Activated naive CD8-positive, alpha-beta T cell treated with anti-CD3 and anti-CD28 coated beads, Interleukin-2, amount 10 ng/mL, durations not matched to agents 7 days and 5 days (primary cell): ENCODE results near the gene CENPX. TPM values are rescaled to one million over a fixed set of nuclear protein-coding genes. Genes with fewer than 3 reads are reported as not detected.
A peak's percentile ranks its signal among the peaks of the same experiment; 100 is the strongest.
"Not testable (repeated sequence)": the region's sequence is repeated elsewhere in the genome, so short reads cannot be mapped to it uniquely, and the experiment has no call there.

Source experiments
- ATAC-seq: fragments of 150-1000 bp; cut with Tn5 transposase; one replicate; pipeline ENCODE4 v1.10.0; 2021; ENCODE audit warnings: low read depth, moderate library complexity
- POLR2A ChIA-PET: fragments of 350-600 bp; sonication (Branson Sonifier 250); formaldehyde crosslinking; loops from one replicate; lab custom pipeline; 2021; ENCODE audit warnings: antibody characterized with exemption; lab: Charles Lee
- DNase-seq: peaks from one replicate; pipeline ENCODE4 v3.0.0; 2021
- H3K27ac Mint-ChIP-seq: one replicate; pipeline ENCODE4 v1.8.0; 2022; ENCODE audit warnings: mild to moderate bottlenecking, mixed read lengths
- H3K27me3 Mint-ChIP-seq: one replicate; pipeline ENCODE4 v1.8.0; 2022; ENCODE audit warnings: mild to moderate bottlenecking, moderate library complexity, mixed read lengths
- H3K36me3 Mint-ChIP-seq: one replicate; pipeline ENCODE4 v1.8.0; 2021; ENCODE audit warnings: mild to moderate bottlenecking, mixed read lengths
- H3K4me1 Mint-ChIP-seq: one replicate; pipeline ENCODE4 v1.8.0; 2021; ENCODE audit warnings: mixed read lengths
- H3K4me3 Mint-ChIP-seq: one replicate; pipeline ENCODE4 v1.8.0; 2022; ENCODE audit warnings: mild to moderate bottlenecking, moderate library complexity, mixed read lengths
- H3K9me3 Mint-ChIP-seq: one replicate; pipeline ENCODE4 v1.8.0; 2021; ENCODE audit warnings: mixed read lengths
- total RNA-seq, 2 experiments: library from RNA; stranded (reverse); gene quantifications; one replicate each; pipeline ENCODE4 v1.2.3, GENCODE V29; 2021

CENPX gene
- total RNA-seq, 2 experiments from 2014 or later, result 62.0 to 64.7 TPM

DNA sequence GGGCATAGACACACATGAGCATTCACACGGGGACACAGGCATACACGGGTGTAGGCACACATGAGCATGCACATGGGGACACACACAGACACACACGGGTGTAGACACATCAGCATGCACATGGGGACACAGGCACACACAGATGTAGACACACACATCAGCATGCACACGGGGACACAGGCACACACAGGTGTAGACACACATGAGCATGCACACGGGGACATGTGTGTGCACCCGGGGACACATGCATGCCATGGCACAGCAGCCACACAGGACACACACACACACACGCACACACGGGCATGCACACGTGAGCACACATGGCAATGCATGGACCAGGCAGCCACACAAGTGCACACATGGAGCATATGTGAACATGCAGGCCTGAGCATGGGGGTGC, 20.0 kb upstream of the CENPX start:
- POLR2A ChIA-PET, result interaction anchor here (1.0 kb wide), 1 partner anchor 54 kb away, joined by 3 read pairs; no protein-coding TSS in a partner anchor

DNA sequence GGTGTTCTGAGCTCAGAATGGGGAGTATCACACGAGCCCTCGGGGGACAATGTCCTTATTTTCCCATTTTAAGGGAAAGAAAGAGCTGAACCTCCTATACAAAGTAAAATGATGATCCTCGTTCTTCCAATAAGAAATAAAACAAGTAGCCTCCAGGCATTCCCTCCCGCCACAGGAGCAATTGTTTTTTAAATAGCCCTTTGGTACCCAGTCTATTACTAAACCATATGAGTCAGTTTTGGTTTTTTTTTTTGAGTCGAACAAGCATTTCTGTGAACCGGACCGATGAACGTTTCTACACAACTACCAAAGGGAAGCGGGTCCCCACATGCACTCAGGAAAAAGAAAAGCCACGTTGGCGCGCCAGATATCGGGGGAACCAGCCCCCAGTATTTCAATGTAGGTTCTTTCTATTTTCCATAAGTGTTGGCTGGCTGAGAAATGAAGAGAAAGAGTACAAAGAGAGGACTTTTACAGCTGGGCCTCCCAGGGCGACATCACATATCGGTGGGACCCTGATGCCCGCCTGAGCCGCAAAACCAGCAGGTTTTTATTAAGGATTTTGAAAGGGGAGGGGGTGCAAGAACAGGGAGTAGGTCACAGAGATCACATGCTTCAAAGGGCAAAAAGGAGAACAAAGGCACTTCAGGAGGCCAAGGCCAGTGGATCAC, 18.6 kb upstream of the CENPX start:
- POLR2A ChIA-PET, result interaction anchor here (0.8 to 1.7 kb wide), 2 partner anchors 18 to 188 kb away, joined by 4 read pairs; partner anchors contain the start of genes LRRC45 and SLC16A3
- H3K27ac Mint-ChIP-seq, result no peak overlapping the region

More for the DNA sequence above, 20.0 kb upstream of the CENPX start:
- no peaks in the 10 kb centered on the region for H3K9me3 Mint-ChIP-seq
- peaks cover 13% of the 10 kb centered on the region for H3K4me1 Mint-ChIP-seq
- peaks cover under 1% of the 10 kb centered on the region for H3K36me3 Mint-ChIP-seq
- no peak for ATAC-seq
- DNase-seq, result no peak
- H3K4me3 Mint-ChIP-seq, result no peak overlapping the region
- H3K27ac Mint-ChIP-seq, result no peak overlapping the region
- H3K27me3 Mint-ChIP-seq, result no peaks in the 10 kb centered on the region

DNA sequence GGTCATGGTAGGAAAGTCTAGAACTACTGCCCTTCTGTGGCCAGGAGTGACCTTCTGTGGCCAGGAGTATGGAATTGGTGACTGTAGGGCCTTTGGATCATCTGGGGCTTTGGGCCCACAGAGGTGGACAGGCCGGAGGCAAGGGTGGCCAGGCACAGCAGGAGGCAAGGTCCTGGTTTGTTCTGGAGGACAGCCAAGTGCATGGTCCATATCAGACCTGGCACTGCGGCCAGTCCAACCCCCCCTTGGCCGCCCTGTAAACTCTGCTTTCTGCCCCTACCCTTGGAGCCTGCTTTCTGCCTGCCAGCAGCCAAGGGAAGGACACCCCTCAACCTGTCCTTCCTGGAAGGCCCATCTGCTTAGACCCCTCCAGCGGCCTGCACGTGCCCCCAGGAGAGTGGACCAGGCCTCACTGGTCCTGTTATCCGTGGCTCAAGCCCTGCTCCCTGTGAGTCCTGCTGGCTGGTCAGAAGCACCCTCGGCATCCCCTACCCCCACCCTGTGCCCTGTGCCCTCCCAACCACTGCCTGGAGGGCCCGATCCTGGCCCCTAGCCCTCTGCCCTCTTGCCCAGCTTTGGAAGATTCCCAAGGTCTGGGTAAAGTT, 17.1 kb upstream of the CENPX start:
- ATAC-seq, result no peak
- POLR2A ChIA-PET, result no interaction called here
- Mint-ChIP-seq H3K27me3 (no peaks in the 10 kb centered on the region), H3K4me3 (no peak overlapping the region), H3K9me3 (no peaks in the 10 kb centered on the region), H3K27ac (no peak overlapping the region), H3K4me1 (peaks cover 20% of the 10 kb centered on the region), H3K36me3 (peaks cover 7% of the 10 kb centered on the region)
- DNase-seq, result no peak

More for the DNA sequence above, 18.6 kb upstream of the CENPX start:
- ATAC-seq (no peak), DNase-seq (no peak)
- no peaks in the 10 kb centered on the region for H3K36me3 Mint-ChIP-seq
- H3K4me3 Mint-ChIP-seq, result no peak overlapping the region
- H3K4me1 Mint-ChIP-seq, result peaks cover 12% of the 10 kb centered on the region
- H3K27me3 Mint-ChIP-seq, result no peaks in the 10 kb centered on the region
- no peaks in the 10 kb centered on the region for H3K9me3 Mint-ChIP-seq

DNA sequence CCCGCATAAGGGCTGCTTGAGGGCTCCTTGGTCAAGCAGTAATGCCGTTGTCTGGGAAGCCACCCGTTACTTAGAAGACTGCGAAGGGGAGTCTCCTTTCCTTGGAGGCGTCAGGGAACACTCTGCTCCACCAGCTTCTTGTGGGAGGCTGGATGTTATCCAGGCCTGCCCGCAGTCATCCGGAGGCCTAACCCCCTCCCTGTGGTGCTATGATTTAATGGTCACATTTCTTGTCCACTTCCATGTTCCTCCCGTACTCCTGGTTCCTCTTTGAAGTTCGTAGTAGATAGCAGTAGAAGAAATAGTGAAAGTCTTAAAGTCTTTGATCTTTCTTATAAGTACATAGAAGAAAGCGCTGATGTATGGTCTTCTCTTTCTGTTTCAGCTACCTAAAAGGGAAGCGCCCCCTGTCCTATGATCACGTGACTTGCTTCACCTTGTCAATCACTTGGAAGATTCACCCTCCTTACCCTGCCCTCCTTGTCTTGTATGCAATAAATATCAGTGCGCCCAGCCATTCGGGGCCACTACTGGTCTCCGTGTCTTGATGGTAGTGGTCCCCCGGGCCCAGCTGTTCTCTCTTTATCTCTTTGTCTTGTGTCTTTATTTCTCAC, 16.2 kb upstream of the CENPX start:
- ATAC-seq, H3K9me3 Mint-ChIP-seq, H3K27ac Mint-ChIP-seq, H3K36me3 Mint-ChIP-seq, DNase-seq, H3K27me3 Mint-ChIP-seq: not testable (repeated sequence)
- H3K4me1 Mint-ChIP-seq, result peaks cover 20% of the 10 kb centered on the region
- H3K4me3 Mint-ChIP-seq, result peak overlapping the region; percentile 12
- POLR2A ChIA-PET, result interaction anchor here (2.1 kb wide), 1 partner anchor 112 kb away, joined by 5 read pairs; no protein-coding TSS in a partner anchor

DNA sequence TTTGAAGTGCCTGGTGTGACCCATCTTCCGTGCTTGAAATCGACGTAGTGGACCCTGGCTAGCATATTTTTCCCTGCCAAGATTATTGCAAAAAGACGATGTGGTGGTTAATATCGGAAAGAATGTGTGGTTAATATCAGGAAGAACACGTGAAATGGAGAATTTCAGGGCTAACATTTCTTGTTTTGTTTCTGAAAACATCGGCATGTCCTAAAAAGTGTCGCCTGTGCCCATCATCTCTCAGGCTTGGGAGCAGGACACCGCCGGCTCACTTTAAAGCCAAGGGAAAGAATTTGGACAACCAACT, 15.2 kb upstream of the CENPX start:
- peak overlapping the region; percentile 91 for H3K4me3 Mint-ChIP-seq
- no peaks in the 10 kb centered on the region for H3K27me3 Mint-ChIP-seq
- H3K36me3 Mint-ChIP-seq, result peaks cover 8% of the 10 kb centered on the region
- H3K27ac Mint-ChIP-seq, result peak overlapping the region; percentile 95
- no peaks in the 10 kb centered on the region for H3K9me3 Mint-ChIP-seq
- no peak for ATAC-seq
- H3K4me1 Mint-ChIP-seq, result peaks cover 20% of the 10 kb centered on the region
- DNase-seq, result no peak
- POLR2A ChIA-PET, result interaction anchor here (0.5 to 2.1 kb wide), 24 partner anchors 10 to 267 kb away, joined by 3 to 13 read pairs (median 4); partner anchors contain the start of genes ALYREF, ANAPC11, CENPX and DUS1L

DNA sequence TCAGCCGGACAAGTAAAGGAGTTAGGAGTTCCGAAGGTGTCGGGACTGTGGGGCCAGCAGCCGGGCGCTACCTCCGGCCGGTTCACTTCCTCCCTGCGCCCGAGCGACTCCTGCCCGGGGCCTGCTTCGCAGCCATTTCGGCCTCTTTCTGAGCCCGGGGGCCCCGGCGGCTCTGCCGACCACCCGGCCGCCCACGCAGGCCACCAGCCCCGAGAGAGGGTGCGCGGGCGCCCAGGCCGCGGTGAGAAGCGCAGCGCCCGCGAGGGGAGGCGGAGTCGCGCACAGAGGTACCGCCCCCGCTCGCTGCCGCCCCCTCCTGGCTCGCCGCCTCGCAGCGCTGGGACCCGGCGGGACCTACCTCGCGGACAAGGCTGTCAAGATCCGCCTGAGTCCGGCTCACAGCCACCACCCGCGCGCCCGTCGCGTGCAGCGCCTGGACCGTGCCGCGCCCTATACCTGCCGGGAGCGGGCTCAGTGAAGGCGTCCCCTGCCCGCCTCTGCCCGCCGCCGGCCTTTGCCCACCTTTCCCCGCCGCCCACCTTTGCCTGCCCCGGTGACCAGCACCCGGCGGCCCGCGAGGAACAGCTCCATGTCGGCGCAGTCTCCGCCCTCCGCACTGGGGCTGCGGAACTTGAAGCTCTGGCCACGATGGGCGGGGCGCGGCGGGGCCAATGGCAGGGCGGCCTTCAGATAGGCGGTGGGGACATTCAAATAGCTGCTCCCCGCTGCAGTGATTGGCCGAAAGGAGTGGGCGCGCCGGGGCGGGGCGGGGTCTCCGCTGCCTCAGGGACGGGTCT, 14.6 kb upstream of the CENPX start, which contains the start of gene DCXR:
Gene DCXR, minus strand, starts transcription at position 606 of the 797 bp plus-strand sequence. Its CDS starts 15 bp downstream, at position 591.
- Mint-ChIP-seq H3K27me3 (no peaks in the 10 kb centered on the region), H3K36me3 (peaks cover 9% of the 10 kb centered on the region), H3K27ac (peak within 1 kb of the TSS; percentile 95), H3K4me3 (peak within 1 kb of the TSS; percentile 91), H3K9me3 (no peaks in the 10 kb centered on the region), H3K4me1 (peaks cover 20% of the 10 kb centered on the region)
- DNase-seq (peak; percentile 99), ATAC-seq (peak; percentile 95)
- POLR2A ChIA-PET, result interaction anchor here (0.5 to 2.1 kb wide), 25 partner anchors 11 to 268 kb away, joined by 3 to 13 read pairs (median 4); partner anchors contain the start of genes ALYREF, ANAPC11, CENPX and DUS1L

DNA sequence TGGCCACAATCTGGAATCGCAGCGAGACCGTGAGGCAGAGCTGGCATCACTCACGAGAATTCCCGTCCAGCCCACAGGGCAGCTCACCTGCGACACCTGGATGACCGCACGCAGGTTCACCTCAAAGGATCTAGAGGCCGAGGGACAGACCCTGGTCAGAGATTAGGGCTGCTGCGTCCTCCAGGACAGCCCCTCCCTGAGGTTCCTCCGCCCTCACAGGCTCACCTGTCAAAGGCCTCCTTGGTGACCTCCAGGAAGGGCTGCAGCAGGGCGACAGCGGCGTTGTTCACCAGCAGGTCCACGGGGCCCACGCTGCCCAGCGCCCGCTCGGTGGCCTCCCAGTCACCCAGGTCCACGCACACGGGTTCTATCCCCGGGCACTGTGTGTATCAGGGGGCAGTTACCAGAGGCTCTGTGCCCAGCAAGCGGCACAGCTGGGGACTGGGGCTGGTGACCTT, 14.0 kb upstream of the CENPX start:
- Mint-ChIP-seq H3K4me1 (peaks cover 20% of the 10 kb centered on the region), H3K27me3 (no peaks in the 10 kb centered on the region), H3K36me3 (peaks cover 9% of the 10 kb centered on the region), H3K4me3 (peak overlapping the region; percentile 91), H3K9me3 (no peaks in the 10 kb centered on the region), H3K27ac (peak overlapping the region; percentile 54)
- POLR2A ChIA-PET, result interaction anchor here (1.2 to 1.6 kb wide), 2 partner anchors 14 to 266 kb away, joined by 3 to 4 read pairs; no protein-coding TSS in a partner anchor
- ATAC-seq, result no peak
- no peak for DNase-seq

DNA sequence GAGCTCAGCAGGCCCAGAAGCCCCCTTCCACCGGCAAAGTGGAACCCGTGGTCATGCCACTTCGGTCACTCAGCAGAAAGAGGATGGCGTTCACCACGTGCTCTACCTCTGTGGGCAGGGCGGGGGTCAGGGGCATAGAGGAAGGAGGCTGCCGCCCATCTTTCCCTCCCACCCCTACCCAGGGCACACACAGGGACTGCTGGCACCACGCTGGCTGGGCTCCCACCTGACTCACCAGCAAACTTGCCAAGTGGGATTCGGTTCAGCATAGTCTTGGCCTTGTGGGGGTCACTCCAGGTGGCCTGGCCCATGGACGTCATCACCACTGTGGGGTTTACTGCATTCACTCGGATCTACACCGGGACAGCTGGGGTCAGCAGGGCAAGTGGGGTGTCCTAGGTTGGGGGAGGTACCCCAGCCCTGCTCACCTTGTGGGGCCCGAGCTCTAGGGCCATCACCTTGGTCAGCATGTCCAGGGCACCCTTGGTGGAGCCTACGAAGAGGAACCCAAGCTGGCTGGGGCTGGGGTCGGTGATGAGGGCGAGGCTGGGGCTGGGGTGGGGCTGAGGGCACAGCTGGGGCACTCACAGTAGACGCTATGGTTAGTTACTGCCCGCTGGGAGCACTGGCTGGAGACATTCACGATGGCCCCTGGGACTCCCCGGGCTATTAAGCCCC, 13.4 kb upstream of the CENPX start:
- Mint-ChIP-seq H3K4me1 (peaks cover 20% of the 10 kb centered on the region), H3K27me3 (no peaks in the 10 kb centered on the region), H3K9me3 (no peaks in the 10 kb centered on the region), H3K4me3 (peak overlapping the region; percentile 91), H3K27ac (no peak overlapping the region), H3K36me3 (peaks cover 9% of the 10 kb centered on the region)
- no peak for DNase-seq
- ATAC-seq, result no peak
- POLR2A ChIA-PET, result interaction anchor here (0.7 to 1.2 kb wide), 2 partner anchors 13 to 15 kb away, joined by 3 read pairs; partner anchors contain the start of genes CENPX and LRRC45

DNA sequence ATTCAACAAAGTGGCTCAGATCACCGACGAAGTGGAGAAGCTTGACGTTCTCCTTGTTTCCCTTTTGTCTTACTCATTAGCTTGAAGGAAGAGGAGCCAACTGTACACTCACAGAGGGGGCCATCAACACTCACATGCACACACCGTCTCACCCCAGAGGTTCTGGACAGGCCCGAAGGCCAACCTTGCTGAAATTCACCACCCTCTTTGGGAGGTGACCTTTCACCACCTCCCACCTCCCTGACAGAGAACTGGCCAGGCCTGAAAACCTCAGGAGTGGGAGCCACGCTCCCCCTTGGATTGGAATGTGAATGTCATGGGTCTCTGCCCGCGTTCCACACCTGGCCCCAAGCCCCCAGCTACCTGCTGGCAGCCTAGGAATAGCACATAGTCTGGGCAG, 12.8 kb upstream of the CENPX start:
- DNase-seq (no peak), ATAC-seq (no peak)
- Mint-ChIP-seq H3K27me3 (no peaks in the 10 kb centered on the region), H3K27ac (no peak overlapping the region), H3K4me3 (peak overlapping the region; percentile 29), H3K4me1 (peaks cover 21% of the 10 kb centered on the region), H3K36me3 (peaks cover 9% of the 10 kb centered on the region), H3K9me3 (no peaks in the 10 kb centered on the region)
- POLR2A ChIA-PET, result interaction anchor here (0.7 to 1.0 kb wide), 2 partner anchors 13 to 63 kb away, joined by 3 to 4 read pairs; partner anchors contain the start of genes CENPX, FASN and LRRC45

DNA sequence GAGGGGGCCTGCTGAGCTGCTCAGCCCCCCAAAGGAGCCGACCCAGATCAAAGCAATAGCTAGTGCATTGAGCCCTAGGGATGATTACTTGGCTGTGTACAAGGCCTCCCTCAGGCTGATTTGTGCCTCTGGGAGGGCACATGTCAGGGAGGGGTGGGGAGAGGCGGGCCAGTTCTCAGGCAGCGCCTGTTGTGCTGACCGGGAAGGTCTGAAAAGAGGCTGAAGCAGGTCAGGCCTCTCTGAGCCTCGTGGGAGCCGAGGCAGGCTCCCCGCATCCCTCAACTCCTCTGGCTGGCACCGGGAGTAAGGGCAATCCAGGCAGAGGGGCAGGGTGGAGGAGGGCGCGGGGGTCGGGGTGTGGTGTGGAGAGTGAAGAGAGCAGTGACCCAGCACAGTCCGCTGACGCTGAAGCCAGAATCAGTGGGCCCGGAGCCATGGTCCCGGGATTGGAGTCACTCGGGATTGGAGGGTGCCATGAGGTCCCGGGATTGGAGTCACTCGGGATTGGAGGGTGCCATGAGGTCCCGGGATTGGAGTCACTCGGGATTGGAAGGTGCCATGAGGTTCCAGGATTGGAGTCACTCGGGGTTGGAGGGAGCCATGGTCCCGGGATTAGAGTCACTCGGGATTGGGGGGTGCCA, 11.8 kb upstream of the CENPX start:
- POLR2A ChIA-PET, result interaction anchor here (1.0 kb wide), 1 partner anchor 64 kb away, joined by 4 read pairs; the partner anchor contains the start of gene FASN
- H3K4me3 Mint-ChIP-seq, result no peak overlapping the region
- peaks cover 25% of the 10 kb centered on the region for H3K4me1 Mint-ChIP-seq
- H3K27me3 Mint-ChIP-seq, result no peaks in the 10 kb centered on the region
- ATAC-seq (no peak), DNase-seq (no peak)
- peaks cover 12% of the 10 kb centered on the region for H3K36me3 Mint-ChIP-seq
- no peak overlapping the region for H3K27ac Mint-ChIP-seq
- no peaks in the 10 kb centered on the region for H3K9me3 Mint-ChIP-seq

DNA sequence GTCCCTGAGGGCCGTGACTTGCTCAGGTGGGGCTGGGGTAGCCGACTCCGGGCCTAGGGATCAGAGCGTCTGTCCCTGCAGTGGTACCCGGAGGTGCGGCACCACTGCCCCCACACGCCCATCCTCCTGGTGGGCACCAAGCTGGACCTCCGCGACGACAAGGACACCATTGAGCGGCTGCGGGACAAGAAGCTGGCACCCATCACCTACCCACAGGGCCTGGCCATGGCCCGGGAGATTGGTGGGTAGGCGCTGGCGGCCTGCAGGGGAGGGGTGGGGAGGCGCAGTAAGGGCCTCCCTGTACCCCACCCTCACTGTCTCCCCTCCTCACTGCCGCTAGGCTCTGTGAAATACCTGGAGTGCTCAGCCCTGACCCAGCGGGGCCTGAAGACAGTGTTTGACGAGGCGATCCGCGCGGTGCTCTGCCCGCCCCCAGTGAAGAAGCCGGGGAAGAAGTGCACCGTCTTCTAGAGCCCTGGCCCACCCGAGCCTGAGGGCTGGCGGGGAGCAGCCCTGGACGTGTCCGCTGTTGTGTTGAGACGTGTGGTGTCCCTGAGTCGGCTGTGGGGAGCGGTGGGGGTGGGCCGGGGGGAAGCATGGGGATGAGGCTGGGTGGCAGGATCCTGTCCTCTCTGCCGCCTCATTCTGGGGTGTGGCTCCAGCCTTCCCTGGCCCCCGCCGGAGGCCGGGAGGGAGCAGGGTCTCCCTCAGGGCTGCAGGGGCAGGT, 10.8 kb upstream of the CENPX start:
- H3K27me3 Mint-ChIP-seq, result no peaks in the 10 kb centered on the region
- no peak for ATAC-seq
- H3K4me1 Mint-ChIP-seq, result peaks cover 18% of the 10 kb centered on the region
- H3K9me3 Mint-ChIP-seq, result no peaks in the 10 kb centered on the region
- peaks cover 13% of the 10 kb centered on the region for H3K36me3 Mint-ChIP-seq
- H3K4me3 Mint-ChIP-seq, result no peak overlapping the region
- POLR2A ChIA-PET, result no interaction called here
- no peak for DNase-seq
- no peak overlapping the region for H3K27ac Mint-ChIP-seq
